ENCODE data around the gene OR52E2. TPM values are rescaled to one million over a fixed set of nuclear protein-coding genes. Genes with fewer than 3 reads are reported as not detected.

The OR52E2 gene
- total RNA-seq, 1 donor from 2014 or later: not detected

GRCh38 chr11:5088556-5088955, 29.1 kb upstream of the OR52E2 start:
- H3K36me3 Mint-ChIP-seq: no peaks in the 10 kb centered on the region
- Histone ChIP-seq H3K4me3 (no peak overlapping the region), H3K4me2 (peak overlapping the region; percentile 29), H3K9me3 (ENCODE audit: low read depth) (no peaks in the 10 kb centered on the region), H3K4me1 (peaks cover 7% of the 10 kb centered on the region), H3F3A (ENCODE audit: low read depth) (peaks cover 3% of the 10 kb centered on the region), H3K79me2 (ENCODE audit: low read depth) (no peaks in the 10 kb centered on the region), H4K20me1 (ENCODE audit: low read depth) (no peaks in the 10 kb centered on the region), H3K36me3 (no peaks in the 10 kb centered on the region), H2AFZ (replicated peaks) (no peak overlapping the region), H3K27ac (no peak overlapping the region), H3K9ac (no peak overlapping the region), H3K27me3 (no peaks in the 10 kb centered on the region)
- H3K4me3 Mint-ChIP-seq: no peak overlapping the region
- no peak overlapping the region for H3K27ac Mint-ChIP-seq
- H3K4me1 Mint-ChIP-seq: peaks cover 3% of the 10 kb centered on the region
- DNase-seq (ENCODE audit: low spot score): no peak
- TF ChIP-seq, protein P1, sequence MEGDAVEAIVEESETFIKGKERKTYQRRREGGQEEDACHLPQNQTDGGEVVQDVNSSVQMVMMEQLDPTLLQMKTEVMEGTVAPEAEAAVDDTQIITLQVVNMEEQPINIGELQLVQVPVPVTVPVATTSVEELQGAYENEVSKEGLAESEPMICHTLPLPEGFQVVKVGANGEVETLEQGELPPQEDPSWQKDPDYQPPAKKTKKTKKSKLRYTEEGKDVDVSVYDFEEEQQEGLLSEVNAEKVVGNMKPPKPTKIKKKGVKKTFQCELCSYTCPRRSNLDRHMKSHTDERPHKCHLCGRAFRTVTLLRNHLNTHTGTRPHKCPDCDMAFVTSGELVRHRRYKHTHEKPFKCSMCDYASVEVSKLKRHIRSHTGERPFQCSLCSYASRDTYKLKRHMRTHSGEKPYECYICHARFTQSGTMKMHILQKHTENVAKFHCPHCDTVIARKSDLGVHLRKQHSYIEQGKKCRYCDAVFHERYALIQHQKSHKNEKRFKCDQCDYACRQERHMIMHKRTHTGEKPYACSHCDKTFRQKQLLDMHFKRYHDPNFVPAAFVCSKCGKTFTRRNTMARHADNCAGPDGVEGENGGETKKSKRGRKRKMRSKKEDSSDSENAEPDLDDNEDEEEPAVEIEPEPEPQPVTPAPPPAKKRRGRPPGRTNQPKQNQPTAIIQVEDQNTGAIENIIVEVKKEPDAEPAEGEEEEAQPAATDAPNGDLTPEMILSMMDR (IDR thresholded peaks at IDR 0.05): no peak
- TF ChIP-seq EZH2phosphoT487 (IDR thresholded peaks at IDR 0.05) (no peak), EZH2 (IDR thresholded peaks at IDR 0.05) (no peak)
- H3K27me3 Mint-ChIP-seq (ENCODE audit: insufficient read depth, low read depth): no peaks in the 10 kb centered on the region
- H3K9me3 Mint-ChIP-seq: no peaks in the 10 kb centered on the region

GRCh38 chr11:5083602-5084001, 24.2 kb upstream of the OR52E2 start:
- H3K9me3 Mint-ChIP-seq: no peaks in the 10 kb centered on the region
- H3K4me3 ChIP-seq: no peak overlapping the region
- H3K9me3 ChIP-seq (ENCODE audit: low read depth): no peaks in the 10 kb centered on the region
- TF ChIP-seq EZH2 (IDR thresholded peaks at IDR 0.05): no peak
- TF ChIP-seq EZH2phosphoT487 (IDR thresholded peaks at IDR 0.05): no peak
- TF ChIP-seq, protein P1 (IDR thresholded peaks at IDR 0.05): no peak
- H3K27me3 ChIP-seq: peaks cover 4% of the 10 kb centered on the region
- no peaks in the 10 kb centered on the region for H3K79me2 ChIP-seq (ENCODE audit: low read depth)
- no peaks in the 10 kb centered on the region for H3K4me1 Mint-ChIP-seq
- H3K9ac ChIP-seq: no peak overlapping the region
- no peaks in the 10 kb centered on the region for H4K20me1 ChIP-seq (ENCODE audit: low read depth)
- H3K4me3 Mint-ChIP-seq: no peak overlapping the region
- no peak overlapping the region for H3K27ac ChIP-seq
- no peaks in the 10 kb centered on the region for H3K36me3 ChIP-seq
- no peak overlapping the region for H3K4me2 ChIP-seq
- H2AFZ ChIP-seq (replicated peaks): no peak overlapping the region
- DNase-seq (ENCODE audit: low spot score): no peak
- H3K36me3 Mint-ChIP-seq: no peaks in the 10 kb centered on the region
- no peak overlapping the region for H3K27ac Mint-ChIP-seq
- no peaks in the 10 kb centered on the region for H3K4me1 ChIP-seq
- H3K27me3 Mint-ChIP-seq (ENCODE audit: insufficient read depth, low read depth): no peaks in the 10 kb centered on the region
- no peaks in the 10 kb centered on the region for H3F3A ChIP-seq (ENCODE audit: low read depth)

GRCh38 chr11:5081405-5081804, 22.0 kb upstream of the OR52E2 start:
- TF ChIP-seq EZH2 (IDR thresholded peaks at IDR 0.05): no peak
- no peak for TF ChIP-seq EZH2phosphoT487 (IDR thresholded peaks at IDR 0.05)
- TF ChIP-seq, protein P1 (IDR thresholded peaks at IDR 0.05): no peak
- Histone ChIP-seq H3K4me2 (no peak overlapping the region), H3K27me3 (peaks cover 4% of the 10 kb centered on the region), H2AFZ (replicated peaks) (no peak overlapping the region), H3K36me3 (no peaks in the 10 kb centered on the region), H3K9me3 (ENCODE audit: low read depth) (no peaks in the 10 kb centered on the region), H3F3A (ENCODE audit: low read depth) (no peaks in the 10 kb centered on the region), H4K20me1 (ENCODE audit: low read depth) (no peaks in the 10 kb centered on the region), H3K4me1 (no peaks in the 10 kb centered on the region), H3K4me3 (no peak overlapping the region), H3K9ac (no peak overlapping the region), H3K79me2 (ENCODE audit: low read depth) (no peaks in the 10 kb centered on the region), H3K27ac (no peak overlapping the region)
- Mint-ChIP-seq H3K9me3 (no peaks in the 10 kb centered on the region), H3K36me3 (no peaks in the 10 kb centered on the region), H3K27me3 (ENCODE audit: insufficient read depth, low read depth) (no peaks in the 10 kb centered on the region), H3K4me1 (no peaks in the 10 kb centered on the region), H3K27ac (no peak overlapping the region), H3K4me3 (no peak overlapping the region)
- no peak for DNase-seq (ENCODE audit: low spot score)
